Endothelial cell of umbilical vein (primary cell): Measurements from ENCODE around the gene EEFSEC. TPM values are rescaled to one million over a fixed set of nuclear protein-coding genes. Genes with fewer than 3 reads are reported as not detected.

Experiments
- BruUV-seq: library from RNA; stranded (reverse); fragments of 400-500 nt; replicated peaks from 2 replicates; lab custom pipeline; 2021; lab: Mats Ljungman, UMichigan
- CTCF ChIA-PET: fragments of 300-600, 350-600 bp; sonication (Branson Sonifier 250); formaldehyde crosslinking; loops from one replicate; lab custom pipeline; 2021; ENCODE audit warnings: antibody characterized with exemption, inconsistent platforms; lab: Charles Lee
- POLR2A ChIA-PET: fragments of 300-600, 350-600 bp; sonication (Branson Sonifier 250); formaldehyde crosslinking; loops from one replicate; lab custom pipeline; 2021; ENCODE audit warnings: antibody characterized with exemption, inconsistent platforms; lab: Charles Lee
- DNase-seq: peaks from one replicate; pipeline ENCODE4 v3.0.0-alpha.2; 2011; ENCODE audit warnings: low read depth, low spot score
- FAIRE-seq: peaks from 2 replicates; lab custom pipeline; 2011; peaks lifted over from hg19 to GRCh38; lab: Jason Lieb, UNC
- H2AFZ ChIP-seq: 2 replicates; pipeline ENCODE4 v1.6.0; 2012; ENCODE audit warnings: low read depth, low read length, control low read depth, inconsistent platforms
- H3K27ac ChIP-seq: 2 replicates; pipeline ENCODE4 v1.5.1; 2011; ENCODE audit warnings: low read depth, mild to moderate bottlenecking, control low read depth, low read length, moderate library complexity; ENCODE audit not compliant: insufficient read depth
- H3K27me3 ChIP-seq, 2 experiments: 2 replicates each; pipeline versions ENCODE4 v1.6.0 to v1.6.1; 2011; ENCODE audit warnings: low read length in 2 of 2, mixed read lengths in 1 of 2; ENCODE audit not compliant: control insufficient read depth in 2 of 2, insufficient read depth in 2 of 2
- H3K36me3 ChIP-seq, 2 experiments: 2 replicates in 1 of 2; 3 replicates in 1 of 2; pipeline ENCODE4 v1.5.1; 2011; ENCODE audit warnings: low read length in 2 of 2, mild to moderate bottlenecking in 1 of 2, moderate library complexity in 1 of 2; ENCODE audit not compliant: control insufficient read depth in 2 of 2, insufficient read depth in 2 of 2; ENCODE audit errors: extremely low read depth in 1 of 2
- H3K4me1 ChIP-seq: 3 replicates; pipeline ENCODE4 v1.5.1; 2011; ENCODE audit warnings: mild to moderate bottlenecking, low read length; ENCODE audit not compliant: control insufficient read depth, insufficient read depth; ENCODE audit errors: extremely low read depth
- H3K4me2 ChIP-seq: 2 replicates; pipeline ENCODE4 v1.6.1; 2011; ENCODE audit warnings: low read length, control low read depth, mixed read lengths; ENCODE audit not compliant: insufficient read depth
- H3K4me3 ChIP-seq, 3 experiments: fragments of 200-600 bp in 1 of 3; sonication (generic), shearing (Covaris generic) in 1 of 3; replicated peaks in 1 of 3; 2 replicates each; pipeline ENCODE4 v1.5.1; 2011 to 2016; ENCODE audit warnings: control low read depth in 3 of 3, low read length in 3 of 3, mild to moderate bottlenecking in 2 of 3, inconsistent platforms in 1 of 3, low read depth in 1 of 3, moderate library complexity in 1 of 3; ENCODE audit not compliant: insufficient read depth in 1 of 3
- H3K79me2 ChIP-seq: 2 replicates; pipeline ENCODE4 v1.6.0; 2012; ENCODE audit warnings: low read length, inconsistent platforms; ENCODE audit not compliant: control insufficient read depth, insufficient read depth
- H3K9ac ChIP-seq: replicated peaks from 2 replicates; pipeline ENCODE3; 2011; ENCODE audit warnings: low read length, control low read depth; ENCODE audit not compliant: insufficient read depth; ENCODE audit errors: extremely low read depth
- H3K9me1 ChIP-seq: replicated peaks from 3 replicates; pipeline ENCODE4 v1.6.0; 2011; ENCODE audit warnings: mild to moderate bottlenecking, low read length; ENCODE audit not compliant: control insufficient read depth, insufficient read depth; ENCODE audit errors: extremely low read depth
- H3K9me3 ChIP-seq: replicated peaks from 2 replicates; pipeline ENCODE4 v1.5.1; 2012; ENCODE audit warnings: low read length, inconsistent platforms; ENCODE audit not compliant: control insufficient read depth, insufficient read depth
- H4K20me1 ChIP-seq: replicated peaks from 2 replicates; pipeline ENCODE3; 2011; ENCODE audit warnings: mild to moderate bottlenecking, low read length; ENCODE audit not compliant: control insufficient read depth, insufficient read depth; ENCODE audit errors: extremely low read depth
- EZH2 ChIP-seq: IDR thresholded peaks from 2 replicates; pipeline ENCODE4 v1.6.1; 2012; ENCODE audit warnings: borderline replicate concordance, low read depth, mild to moderate bottlenecking, moderate library complexity, low read length, inconsistent platforms; ENCODE audit not compliant: severe bottlenecking
- JUN ChIP-seq: IDR thresholded peaks from 2 replicates; pipeline ENCODE4 v1.6.1; 2011; ENCODE audit warnings: borderline replicate concordance, low read depth; ENCODE audit not compliant: insufficient read length, insufficient read depth
- POLR2AphosphoS5 ChIP-seq: IDR thresholded peaks from 2 replicates; pipeline ENCODE4 v1.6.1; 2012; ENCODE audit warnings: low read depth, mild to moderate bottlenecking, control low read depth, low read length, moderate library complexity; ENCODE audit not compliant: insufficient read depth
- dilution Hi-C: fragments of 300-500 bp; cut with MboI; formaldehyde crosslinking; loops from one replicate; pipeline ENCODE4 v1.15.0; 2019; ENCODE audit warnings: low sequenced_read_pairs; ENCODE audit not compliant: extremely low pct_ligation_motif_present
- intact Hi-C: fragments of 100-400 bp; cut with micrococcal nuclease; formaldehyde crosslinking; loops from one replicate; pipeline ENCODE4 v1.10.0; 2022
- polyA plus RNA-seq, 4 experiments: library from polyadenylated mRNA; depleted of rRNA in 3 of 4; stranded (reverse) in 3 of 4; unstranded in 1 of 4; fragments of >200 nt; gene quantifications; 2 replicates each; pipeline versions ENCODE4 v1.2.1 to v1.2.3, GENCODE V29; 2011 to 2012; ENCODE audit warnings: missing spikeins in 1 of 4
- total RNA-seq: library from RNA; stranded (reverse); gene quantifications from 2 replicates; pipeline ENCODE4 v1.2.3, GENCODE V29; 2021

Gene EEFSEC
- total and polyA plus RNA-seq, 2 donors (not counting 3 experiments of a cell fraction or from before 2014, with no cell fraction given): 13.1 to 14.5 TPM

DNA sequence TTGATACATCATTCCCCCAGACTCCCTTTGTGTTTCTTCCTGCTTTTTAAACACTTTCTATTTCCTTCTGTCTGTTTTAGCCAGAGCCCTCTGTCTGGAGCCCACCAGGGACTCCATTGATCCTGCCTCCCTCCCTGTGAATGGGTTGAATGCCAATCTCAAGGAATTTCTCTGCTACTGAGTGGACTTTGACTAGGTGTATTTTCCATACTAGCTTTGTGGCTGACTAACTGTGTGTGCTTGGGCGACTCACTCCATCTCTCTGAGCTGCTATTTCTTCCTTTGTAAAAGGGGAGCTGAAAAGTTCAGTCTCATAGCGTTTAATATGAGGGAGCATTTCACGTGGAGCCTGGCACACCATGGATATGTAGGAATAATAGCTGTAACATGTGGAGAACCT is 98.8 kb downstream of the EEFSEC start:
- Histone ChIP-seq H3K79me2 (no peaks in the 10 kb centered on the region), H3K9me3 (no peaks in the 10 kb centered on the region), H3K9me1 (no peaks in the 10 kb centered on the region), H3K4me2 (no peak overlapping the region), H3K36me3 (no peaks in the 10 kb centered on the region), H3K27me3 (no peaks in the 10 kb centered on the region), H4K20me1 (no peaks in the 10 kb centered on the region), H3K4me1 (no peaks in the 10 kb centered on the region), H2AFZ (no peak overlapping the region), H3K27ac (no peak overlapping the region), H3K4me3 (no peak overlapping the region), H3K9ac (no peak overlapping the region)
- FAIRE-seq (no peak), DNase-seq (peak; percentile 19)
- BruUV-seq: no TSS peak
- ChIA-PET CTCF (interaction anchor here (1.4 to 1.8 kb wide), 2 partner anchors 10 to 27 kb away, joined by 4 to 5 read pairs; no protein-coding TSS in a partner anchor), POLR2A (no interaction called here)
- TF ChIP-seq EZH2: no peak
- dilution Hi-C loops: no loop called here
- intact Hi-C loops: no loop called here

DNA sequence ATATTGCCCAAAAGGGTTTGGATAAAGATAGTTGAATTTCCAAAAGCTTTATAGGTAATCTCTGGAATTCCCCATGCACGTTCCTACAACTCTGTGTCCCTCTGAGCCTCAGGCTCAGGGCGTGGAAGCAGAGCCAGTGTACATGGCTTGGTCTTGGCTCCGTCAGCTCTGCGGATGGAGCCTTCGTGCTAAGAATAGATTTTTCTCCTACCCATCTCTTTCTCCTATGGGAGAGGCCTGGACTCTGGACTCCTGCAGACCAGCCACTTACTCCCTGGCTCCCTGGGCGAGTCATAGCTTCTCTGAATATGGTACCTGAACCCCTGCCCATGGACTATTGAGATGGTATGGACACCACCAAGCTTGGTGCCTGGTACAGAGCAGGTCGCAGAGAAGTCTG is 99.9 kb downstream of the EEFSEC start:
- Histone ChIP-seq H3K4me2 (no peak overlapping the region), H3K9me1 (no peaks in the 10 kb centered on the region), H3K36me3 (no peaks in the 10 kb centered on the region), H2AFZ (no peak overlapping the region), H3K27me3 (no peaks in the 10 kb centered on the region), H4K20me1 (no peaks in the 10 kb centered on the region), H3K9ac (no peak overlapping the region), H3K27ac (no peak overlapping the region), H3K4me1 (no peaks in the 10 kb centered on the region), H3K9me3 (no peaks in the 10 kb centered on the region), H3K4me3 (no peak overlapping the region), H3K79me2 (no peaks in the 10 kb centered on the region)
- ChIA-PET CTCF (interaction anchor here (1.2 to 1.8 kb wide), 3 partner anchors 11 to 69 kb away, joined by 3 to 5 read pairs (median 4); no protein-coding TSS in a partner anchor), POLR2A (no interaction called here)
- no peak for TF ChIP-seq JUN
- TF ChIP-seq POLR2AphosphoS5: no peak
- no peak for TF ChIP-seq EZH2
- intact Hi-C loops: no loop called here
- no peak for DNase-seq
- no peak for FAIRE-seq
- BruUV-seq: no TSS peak
- dilution Hi-C loops: no loop called here
